ENCODE data around the gene CMYA5. TPM values are rescaled to one million over a fixed set of nuclear protein-coding genes. Genes with fewer than 3 reads are reported as not detected.

The CMYA5 gene
- total and polyA plus RNA-seq, 9 of the 15 experiments (the other 6 are each of a cell fraction or from before 2014, with no cell fraction given): 0.18 to 1.1 (median 0.32) TPM

- H4K20me1 ChIP-seq (replicated peaks; ENCODE audit: control insufficient read depth, insufficient read depth, low read length): no peaks in the 10 kb centered on the region
- 10% methylated on average over 8 of the region's 8 CpGs for whole genome bisulfite sequencing (ENCODE audit: insufficient coverage, low coverage, missing lambda C conversion rate)
- BruUV-seq (replicated peaks): no TSS peak
- peaks cover 23 to 37% of the 10 kb centered on the region in 2 experiments for H3K27me3 ChIP-seq (ENCODE audit: control insufficient read depth in 2 of 2, insufficient read depth in 2 of 2, low read length in 2 of 2)
- H3K9ac ChIP-seq (ENCODE audit: insufficient read depth in 1 of 2, low read depth in 2 of 2, low read length in 2 of 2): no peak overlapping the region
- H3K9me3 ChIP-seq (replicated peaks; ENCODE audit: control insufficient read depth, insufficient read depth, low read depth, low read length): no peaks in the 10 kb centered on the region
- H3K4me3 ChIP-seq: no peak overlapping the region
- DNase-seq (ENCODE audit: extremely low read depth in 1 of 4, low spot score in 3 of 4) (no peak), ATAC-seq (no peak), FAIRE-seq (no peak)
- H3K27ac ChIP-seq (ENCODE audit: extremely low read depth, low read depth, low read length): no peak overlapping the region
- intact Hi-C loops (cut with micrococcal nuclease): no loop called here
- H3K36me3 ChIP-seq (ENCODE audit: control insufficient read depth, insufficient read depth, low read length): no peaks in the 10 kb centered on the region
- peaks cover 0 to 16% of the 10 kb centered on the region in 2 experiments; a peak in 2 of 5 replicates for H3K4me1 ChIP-seq (replicated peaks in 1 of 2; ENCODE audit: control insufficient read depth in 2 of 2, insufficient read depth in 2 of 2, low read length in 2 of 2)
- no peaks in the 10 kb centered on the region for H3K79me2 ChIP-seq (ENCODE audit: control insufficient read depth, insufficient read depth, low read length)
- no peak overlapping the region for H2AFZ ChIP-seq (ENCODE audit: low read depth, low read length)
- no peaks in the 10 kb centered on the region for H3K9me1 ChIP-seq (ENCODE audit: control insufficient read depth, insufficient read depth, low read length)
- POLR2A ChIA-PET: interaction anchor here (0.7 kb wide), 1 partner anchor 163 kb away, joined by 4 read pairs; no protein-coding TSS in a partner anchor
- TF ChIP-seq NR4A1 (CRISPR knock-in tag; IDR thresholded peaks at IDR 0.05) (no peak), NR4A1 (tag; IDR thresholded peaks at IDR 0.05) (no peak), MYNN (IDR thresholded peaks at IDR 0.05) (no peak), MYNN (CRISPR knock-in tag; IDR thresholded peaks at IDR 0.05) (no peak), CEBPB (tag; IDR thresholded peaks at IDR 0.05) (no peak), ZKSCAN1 (IDR thresholded peaks at IDR 0.05; ENCODE audit: low read depth, low read length) (no peak), ZFP36 (IDR thresholded peaks at IDR 0.05; ENCODE audit: low read depth, low read length, partially characterized antibody) (no peak), GATAD2B (IDR thresholded peaks at IDR 0.05; ENCODE audit: borderline replicate concordance) (no peak), NR2C1 (IDR thresholded peaks at IDR 0.05) (no peak), NR2C1 (tag; IDR thresholded peaks at IDR 0.05) (no peak), PREB (CRISPR knock-in tag; IDR thresholded peaks at IDR 0.05) (no peak)
- no peak overlapping the region for H3K4me2 ChIP-seq (ENCODE audit: insufficient read depth, low read length)
- in situ Hi-C loops (cut with MboI): no loop called here
- CTCF ChIA-PET (ENCODE audit: low intra/inter-chr PET ratio): no interaction called here
Observed at GRCh38 chr5:79847561-79847960, 157.9 kb downstream of the CMYA5 start.

All from K562 (cell line).